Suprapubic skin (tissue), 4 donors: ENCODE results near the gene COG3.

Source experiments
- CTCF ChIP-seq, 2 donors: fragments of 200-600 bp in 1 of 2; fragments of 450-650 bp in 1 of 2; sonication (generic) in 1 of 2; IDR thresholded peaks; one replicate each; pipeline ENCODE4 v1.5.1; 2016 to 2019; ENCODE audit warnings: antibody characterized with exemption in 2 of 2, mild to moderate bottlenecking in 1 of 2, moderate library complexity in 1 of 2
- POLR2A ChIP-seq, 2 donors: fragments of 450-650 bp; IDR thresholded peaks; one replicate each; pipeline ENCODE4 v1.6.1; 2017; ENCODE audit warnings: antibody characterized with exemption in 2 of 2, mild to moderate bottlenecking in 2 of 2, moderate library complexity in 2 of 2
- POLR2AphosphoS5 ChIP-seq, 3 donors: sonication (generic); formaldehyde crosslinking; IDR thresholded peaks; one replicate each; pipeline ENCODE4 v1.6.1; 2017; ENCODE audit warnings: antibody characterized with exemption in 3 of 3

DNA sequence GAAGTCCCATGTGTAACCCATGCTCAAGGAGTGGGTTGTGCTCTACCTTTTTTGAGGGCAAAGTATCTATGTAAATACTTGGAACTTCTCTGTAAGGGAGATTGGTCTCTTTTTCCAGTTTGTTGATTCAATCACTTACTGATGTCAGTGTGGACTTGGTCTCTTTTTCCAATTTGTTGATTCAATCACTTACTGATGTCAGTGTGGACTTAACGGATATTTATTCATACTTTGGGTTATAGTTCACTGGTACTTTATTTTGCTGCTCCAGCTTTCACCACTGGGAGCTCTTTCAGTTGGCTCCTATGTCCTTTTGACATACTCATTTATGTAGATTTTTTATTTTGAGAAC lies 36.4 kb downstream of the COG3 start:
- no peak for TF ChIP-seq POLR2A (IDR thresholded peaks at IDR 0.05)
- no peak for TF ChIP-seq CTCF (IDR thresholded peaks at IDR 0.05)
- TF ChIP-seq POLR2AphosphoS5 (IDR thresholded peaks at IDR 0.05): no peak
